ENCODE measurements around the gene EBF3.
"Not testable (repeated sequence)": the region's sequence is repeated elsewhere in the genome, so short reads cannot be mapped to it uniquely, and the experiment has no call there.

EBF3 gene

GRCh38 chr10:129927351-129928120, 36.5 kb downstream of the EBF3 start:
- no peak for DNase-seq (ENCODE audit: low read depth)

- DNase-seq (ENCODE audit: low read depth), result no peak
These were observed 37.7 kb downstream of the EBF3 start for GRCh38 chr10:129926066-129927055.

- no peak for DNase-seq (ENCODE audit: low read depth)
These were observed 39.5 kb downstream of the EBF3 start for GRCh38 chr10:129924375-129925085.

GRCh38 chr10:129922598-129923123, 41.4 kb downstream of the EBF3 start:
- no peak for DNase-seq (ENCODE audit: low read depth)

GRCh38 chr10:129921801-129922597, 42.1 kb downstream of the EBF3 start:
- DNase-seq (ENCODE audit: low read depth), result no peak

GRCh38 chr10:129921065-129921670, 42.9 kb downstream of the EBF3 start:
- DNase-seq (ENCODE audit: low read depth), result no peak

- DNase-seq (ENCODE audit: low read depth), result not testable (repeated sequence)
These were observed 43.9 kb downstream of the EBF3 start for GRCh38 chr10:129920187-129920586.

- no peak for DNase-seq (ENCODE audit: low read depth)
These were observed 44.7 kb downstream of the EBF3 start for GRCh38 chr10:129919358-129919757.

GRCh38 chr10:129918836-129919235, 45.2 kb downstream of the EBF3 start:
- no peak for DNase-seq (ENCODE audit: low read depth)

GRCh38 chr10:129918401-129918800, 45.7 kb downstream of the EBF3 start:
- no peak for DNase-seq (ENCODE audit: low read depth)

GRCh38 chr10:129917936-129918335, 46.1 kb downstream of the EBF3 start:
- DNase-seq (ENCODE audit: low read depth), result no peak

GRCh38 chr10:129916506-129916995, 47.5 kb downstream of the EBF3 start:
- DNase-seq (ENCODE audit: low read depth), result no peak

- DNase-seq (ENCODE audit: low read depth), result no peak
These were observed 48.3 kb downstream of the EBF3 start for GRCh38 chr10:129915526-129916378.

GRCh38 chr10:129914960-129915359, 49.1 kb downstream of the EBF3 start:
- no peak for DNase-seq (ENCODE audit: low read depth)

GRCh38 chr10:129914153-129914855, 49.8 kb downstream of the EBF3 start:
- DNase-seq (ENCODE audit: low read depth), result no peak

- no peak for DNase-seq (ENCODE audit: low read depth)
These were observed 50.9 kb downstream of the EBF3 start for GRCh38 chr10:129912986-129913695.

- DNase-seq (ENCODE audit: low read depth), result no peak
These were observed 51.7 kb downstream of the EBF3 start for GRCh38 chr10:129912166-129912917.
